ENCODE data around the gene NDOR1. TPM values are rescaled to one million over a fixed set of nuclear protein-coding genes. Genes with fewer than 3 reads are reported as not detected.

NDOR1 gene
- total RNA-seq, 1 donor from 2014 or later = 11.4 TPM

Other genes with a start within 250 kb of the NDOR1 start
- gene PTGDS, start 228.2 kb upstream of the NDOR1 start, total RNA-seq = not detected in 2 replicates
- gene LCNL1, start 222.7 kb upstream of the NDOR1 start, total RNA-seq = not detected in 2 replicates
- gene PAXX, start 213.3 kb upstream of the NDOR1 start, total RNA-seq = 45.6 and 54.8 TPM in 2 replicates
- gene CLIC3, start 209.1 kb upstream of the NDOR1 start, total RNA-seq = 3.3 and 8.7 TPM in 2 replicates
- 0.95 and 5.2 TPM in 2 replicates for gene ABCA2, start 177.5 kb upstream of the NDOR1 start, total RNA-seq
- not detected in 2 replicates for gene FUT7, start 173.6 kb upstream of the NDOR1 start, total RNA-seq
- 2.9 and 9.0 TPM in 2 replicates for gene NPDC1, start 159.5 kb upstream of the NDOR1 start, total RNA-seq
- 0.11 and 0.39 TPM in 2 replicates for gene ENTPD2, start 151.6 kb upstream of the NDOR1 start, total RNA-seq
- 4.0 and 10.3 TPM in 2 replicates for gene SAPCD2, start 135.1 kb upstream of the NDOR1 start, total RNA-seq
- 1.2 and 3.8 TPM in 2 replicates for gene UAP1L1, start 128.2 kb upstream of the NDOR1 start, total RNA-seq
- gene MAN1B1, start 118.7 kb upstream of the NDOR1 start, total RNA-seq = 63.0 and 80.3 TPM in 2 replicates
- 25.3 and 29.1 TPM in 2 replicates for gene DPP7, start 91.0 kb upstream of the NDOR1 start, total RNA-seq
- gene GRIN1, start 66.5 kb upstream of the NDOR1 start, total RNA-seq = 0.04 and 0.23 TPM in 2 replicates
- gene LRRC26, start 35.6 kb upstream of the NDOR1 start, total RNA-seq = not detected in 2 replicates
- not detected in 2 replicates for gene TMEM210, start 33.6 kb upstream of the NDOR1 start, total RNA-seq
- 8.4 and 11.1 TPM in 2 replicates for gene ANAPC2, start 17.1 kb upstream of the NDOR1 start, total RNA-seq
- gene SSNA1, start 17.0 kb upstream of the NDOR1 start, total RNA-seq = 95.3 and 137 TPM in 2 replicates
- gene TPRN, start 5.0 kb upstream of the NDOR1 start, total RNA-seq = 4.9 and 6.7 TPM in 2 replicates
- 29.0 and 40.6 TPM in 2 replicates for gene TMEM203, start 52 bp upstream of the NDOR1 start, total RNA-seq
- gene RNF208, start 16.5 kb downstream of the NDOR1 start, total RNA-seq = 0.23 TPM in 1 of 2 replicates, not detected in the other
- 0.70 and 1.4 TPM in 2 replicates for gene CYSRT1, start 19.5 kb downstream of the NDOR1 start, total RNA-seq
- 0.15 TPM in 1 of 2 replicates, not detected in the other for gene RNF224, start 21.8 kb downstream of the NDOR1 start, total RNA-seq
- not detected in 2 replicates for gene SLC34A3, start 25.2 kb downstream of the NDOR1 start, total RNA-seq
- gene TUBB4B, start 35.6 kb downstream of the NDOR1 start, total RNA-seq = 439 and 1,151 TPM in 2 replicates
- not detected in 2 replicates for gene STPG3, start 45.6 kb downstream of the NDOR1 start, total RNA-seq
- 45.1 and 51.7 TPM in 2 replicates for gene NELFB, start 49.6 kb downstream of the NDOR1 start, total RNA-seq
- 17.8 and 24.2 TPM in 2 replicates for gene TOR4A, start 72.0 kb downstream of the NDOR1 start, total RNA-seq
- 1.1 and 2.2 TPM in 2 replicates for gene NRARP, start 96.6 kb downstream of the NDOR1 start, total RNA-seq
- gene EXD3, start 217.5 kb downstream of the NDOR1 start, total RNA-seq = 4.6 and 8.9 TPM in 2 replicates
- gene NOXA1, start 217.7 kb downstream of the NDOR1 start, total RNA-seq = 0.31 TPM in 1 of 2 replicates, not detected in the other
- not detected in 2 replicates for gene ENTPD8, start 235.7 kb downstream of the NDOR1 start, total RNA-seq

Measured in hair follicular keratinocyte (primary cell).